Limb (tissue), 2 donors: ENCODE data around the gene RIOK2.
A peak's percentile ranks its signal among the peaks of the same experiment; 100 is the strongest.

Source experiments
- DNase-seq, 2 donors: peaks; one replicate each; pipeline ENCODE4 v3.0.0-alpha.2; 2016; ENCODE audit errors: extremely low spot score in 2 of 2

RIOK2 gene

GRCh38 chr5:97125125-97125683 lies 57.8 kb downstream of the RIOK2 start:
- no peak for DNase-seq

GRCh38 chr5:97124335-97124734 lies 58.7 kb downstream of the RIOK2 start:
- no peak for DNase-seq

- no peak for DNase-seq
These were observed 61.2 kb downstream of the RIOK2 start for GRCh38 chr5:97121848-97122247.

- no peak for DNase-seq
These were observed 62.9 kb downstream of the RIOK2 start for GRCh38 chr5:97120195-97120594.

- peak in 1 of 2 donors; percentile 90 for DNase-seq
These were observed 64.0 kb downstream of the RIOK2 start for GRCh38 chr5:97119007-97119390.

- no peak for DNase-seq
These were observed 64.6 kb downstream of the RIOK2 start for GRCh38 chr5:97118261-97119006.

- DNase-seq: no peak
These were observed 67.1 kb downstream of the RIOK2 start for GRCh38 chr5:97115932-97116331.

GRCh38 chr5:97112230-97112629 lies 70.8 kb downstream of the RIOK2 start:
- no peak for DNase-seq

GRCh38 chr5:97111616-97112015 lies 71.4 kb downstream of the RIOK2 start:
- no peak for DNase-seq

- DNase-seq: no peak
These were observed 72.0 kb downstream of the RIOK2 start for GRCh38 chr5:97111004-97111403.
